ENCODE results near the gene SDR9C7.
"Not testable (repeated sequence)": the region's sequence is repeated elsewhere in the genome, so short reads cannot be mapped to it uniquely, and the experiment has no call there.

The SDR9C7 gene

GRCh38 chr12:56965997-56966642 is 31.9 kb upstream of the SDR9C7 start:
- not testable (repeated sequence) for H3K4me1 ChIP-seq (ENCODE audit: insufficient read depth, low read length); H3K27ac ChIP-seq (ENCODE audit: low read depth, low read length); H3K27me3 ChIP-seq (ENCODE audit: insufficient read depth, low read length); H3K4me3 ChIP-seq (ENCODE audit: low read length); H3K9ac ChIP-seq (ENCODE audit: low read depth, low read length); H3K9me3 ChIP-seq (ENCODE audit: insufficient read depth, low read depth, low read length); H3K36me3 ChIP-seq (ENCODE audit: insufficient read depth, low read length)
- WGBS = 81% methylated on average over 15 of the region's 15 CpGs

DNA sequence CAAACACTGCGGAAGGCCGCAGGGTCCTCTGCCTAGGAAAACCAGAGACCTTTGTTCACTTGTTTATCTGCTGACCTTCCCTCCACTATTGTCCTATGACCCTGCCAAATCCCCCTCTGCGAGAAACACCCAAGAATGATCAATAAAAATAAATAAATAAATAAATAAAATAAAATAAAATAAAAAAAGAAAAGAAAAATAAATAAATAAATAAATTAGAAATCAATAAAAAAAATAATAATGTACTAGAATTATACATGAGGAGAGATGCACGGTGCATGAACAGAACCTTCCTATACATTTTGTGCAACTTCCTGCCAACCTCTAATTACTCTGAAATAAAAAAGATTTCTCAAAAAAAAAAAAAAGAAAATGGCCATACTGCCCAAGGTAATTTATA is 30.9 kb upstream of the SDR9C7 start:
- WGBS = no CpG with 5 or more reads among the region's 4 CpGs
- not testable (repeated sequence) for H3K9ac ChIP-seq (ENCODE audit: low read depth, low read length); H3K4me3 ChIP-seq (ENCODE audit: low read length); H3K9me3 ChIP-seq (ENCODE audit: insufficient read depth, low read depth, low read length); H3K27ac ChIP-seq (ENCODE audit: low read depth, low read length); H3K36me3 ChIP-seq (ENCODE audit: insufficient read depth, low read length); H3K4me1 ChIP-seq (ENCODE audit: insufficient read depth, low read length); H3K27me3 ChIP-seq (ENCODE audit: insufficient read depth, low read length)

DNA sequence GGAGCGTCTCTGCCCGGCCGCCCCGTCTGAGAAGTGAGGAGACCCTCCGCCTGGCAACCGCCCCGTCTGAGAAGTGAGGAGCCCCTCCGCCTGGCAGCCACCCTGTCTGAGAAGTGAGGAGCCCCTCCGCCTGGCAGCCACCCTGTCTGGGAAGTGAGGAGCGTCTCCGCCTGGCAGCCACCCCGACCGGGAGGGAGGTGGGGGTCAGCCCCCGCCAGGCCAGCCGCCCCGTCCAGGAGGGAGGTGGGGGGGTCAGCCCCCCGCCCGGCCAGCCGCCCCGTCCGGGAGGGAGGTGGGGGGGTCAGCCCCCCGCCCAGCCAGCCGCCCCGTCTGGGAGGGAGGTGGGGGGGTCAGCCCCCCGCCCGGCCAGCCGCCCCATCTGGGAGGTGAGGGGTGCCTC is 29.3 kb upstream of the SDR9C7 start:
- not testable (repeated sequence) for H3K9ac ChIP-seq (ENCODE audit: low read depth, low read length); H3K36me3 ChIP-seq (ENCODE audit: insufficient read depth, low read length); H3K27ac ChIP-seq (ENCODE audit: low read depth, low read length); H3K4me1 ChIP-seq (ENCODE audit: insufficient read depth, low read length); H3K27me3 ChIP-seq (ENCODE audit: insufficient read depth, low read length); H3K4me3 ChIP-seq (ENCODE audit: low read length)
- H3K9me3 ChIP-seq (ENCODE audit: insufficient read depth, low read depth, low read length) = peaks cover 12% of the 10 kb centered on the region
- 98% methylated on average over 14 of the region's 27 CpGs for WGBS

DNA sequence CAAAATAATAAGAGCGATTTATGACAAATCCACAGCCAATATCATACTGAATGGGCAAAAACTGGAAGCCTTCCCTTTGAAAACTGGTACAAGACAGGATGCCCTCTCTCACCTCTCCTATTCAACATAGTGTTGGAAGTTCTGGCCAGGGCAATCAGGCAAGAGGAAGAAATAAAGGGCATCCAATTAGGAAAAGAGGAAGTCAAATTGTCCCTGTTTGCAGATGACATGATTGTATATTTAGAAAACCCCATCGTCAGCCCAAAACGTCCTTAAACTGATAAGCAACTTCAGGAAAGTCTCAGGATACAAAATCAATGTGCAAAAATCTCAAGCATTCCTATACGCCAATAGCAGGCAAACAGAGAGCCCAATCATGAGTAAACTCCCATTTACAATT is 28.0 kb upstream of the SDR9C7 start:
- H3K4me1 ChIP-seq (ENCODE audit: insufficient read depth, low read length); H3K9ac ChIP-seq (ENCODE audit: low read depth, low read length); H3K36me3 ChIP-seq (ENCODE audit: insufficient read depth, low read length): not testable (repeated sequence)

DNA sequence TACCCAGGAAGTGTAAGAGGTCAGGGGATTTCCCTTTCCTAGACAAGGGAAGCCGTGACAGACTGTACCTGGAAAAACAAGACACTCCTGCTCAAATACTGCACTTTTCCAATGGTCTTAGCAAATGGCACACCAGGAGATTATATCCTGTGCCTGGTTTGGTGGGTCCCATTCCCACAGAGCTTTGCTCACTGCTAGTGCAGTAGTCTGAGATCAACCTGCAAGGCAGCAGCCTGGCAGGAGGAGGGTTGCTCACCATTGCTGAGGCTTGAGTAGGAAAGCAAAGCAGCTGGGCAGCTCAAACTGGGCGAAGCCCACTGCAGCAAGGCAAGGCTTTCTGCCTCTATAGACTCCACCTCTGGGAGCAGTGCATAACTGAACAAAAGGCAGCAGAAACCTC is 24.2 kb upstream of the SDR9C7 start:
- Histone ChIP-seq H3K4me1 (ENCODE audit: insufficient read depth, low read length) (no peaks in the 10 kb centered on the region), H3K9ac (ENCODE audit: low read depth, low read length) (no peak overlapping the region), H3K27me3 (ENCODE audit: insufficient read depth, low read length) (no peaks in the 10 kb centered on the region), H3K27ac (ENCODE audit: low read depth, low read length) (no peak overlapping the region), H3K36me3 (ENCODE audit: insufficient read depth, low read length) (no peaks in the 10 kb centered on the region), H3K9me3 (ENCODE audit: insufficient read depth, low read depth, low read length) (peaks cover 21% of the 10 kb centered on the region; the same call in 1 of the 2 replicates), H3K4me3 (ENCODE audit: low read length) (no peak overlapping the region)
- 83% methylated on average over 2 of the region's 2 CpGs for WGBS

More for the DNA sequence above, 28.0 kb upstream of the SDR9C7 start:
- not testable (repeated sequence) for H3K27me3 ChIP-seq (ENCODE audit: insufficient read depth, low read length); H3K4me3 ChIP-seq (ENCODE audit: low read length); H3K27ac ChIP-seq (ENCODE audit: low read depth, low read length)
- WGBS = 82% methylated on average over 4 of the region's 4 CpGs
- peaks cover 25% of the 10 kb centered on the region for H3K9me3 ChIP-seq (ENCODE audit: insufficient read depth, low read depth, low read length)

GRCh38 chr12:56957229-56958052 is 23.2 kb upstream of the SDR9C7 start, which contains the start of gene RDH16:
TSS of gene RDH16 (minus strand) at chr12:56957608. CDS start at chr12:56957462, 146 bp downstream.
- Histone ChIP-seq H3K27ac (ENCODE audit: low read depth, low read length) (no peak within 1 kb of the TSS), H3K4me3 (ENCODE audit: low read length) (no peak within 1 kb of the TSS), H3K9me3 (ENCODE audit: insufficient read depth, low read depth, low read length) (peaks cover 18% of the 10 kb centered on the region; the same call in 1 of the 2 replicates), H3K9ac (ENCODE audit: low read depth, low read length) (no peak within 1 kb of the TSS), H3K4me1 (ENCODE audit: insufficient read depth, low read length) (no peaks in the 10 kb centered on the region), H3K27me3 (ENCODE audit: insufficient read depth, low read length) (no peaks in the 10 kb centered on the region), H3K36me3 (ENCODE audit: insufficient read depth, low read length) (no peaks in the 10 kb centered on the region)
- WGBS = 91% methylated on average over 10 of the region's 10 CpGs

- Histone ChIP-seq H3K27ac (ENCODE audit: low read depth, low read length) (no peak overlapping the region), H3K36me3 (ENCODE audit: insufficient read depth, low read length) (no peaks in the 10 kb centered on the region), H3K4me1 (ENCODE audit: insufficient read depth, low read length) (no peaks in the 10 kb centered on the region), H3K27me3 (ENCODE audit: insufficient read depth, low read length) (no peaks in the 10 kb centered on the region), H3K9ac (ENCODE audit: low read depth, low read length) (no peak overlapping the region), H3K9me3 (ENCODE audit: insufficient read depth, low read depth, low read length) (peaks cover 17% of the 10 kb centered on the region; the same call in 1 of the 2 replicates), H3K4me3 (ENCODE audit: low read length) (no peak overlapping the region)
- WGBS = 93% methylated on average over 1 of the region's 2 CpGs
These were observed 21.5 kb upstream of the SDR9C7 start for GRCh38 chr12:56955631-56956256.

- H3K36me3 ChIP-seq (ENCODE audit: insufficient read depth, low read length) = no peaks in the 10 kb centered on the region
- no peak overlapping the region for H3K27ac ChIP-seq (ENCODE audit: low read depth, low read length)
- H3K9me3 ChIP-seq (ENCODE audit: insufficient read depth, low read depth, low read length) = peaks cover 17% of the 10 kb centered on the region; the same call in 1 of the 2 replicates
- no peak overlapping the region for H3K9ac ChIP-seq (ENCODE audit: low read depth, low read length)
- WGBS = 84% methylated on average over 6 of the region's 6 CpGs
- H3K27me3 ChIP-seq (ENCODE audit: insufficient read depth, low read length) = no peaks in the 10 kb centered on the region
- H3K4me1 ChIP-seq (ENCODE audit: insufficient read depth, low read length) = no peaks in the 10 kb centered on the region
- H3K4me3 ChIP-seq (ENCODE audit: low read length) = no peak overlapping the region
These were observed 20.7 kb upstream of the SDR9C7 start for GRCh38 chr12:56954958-56955355.

GRCh38 chr12:56954057-56954957 is 20.1 kb upstream of the SDR9C7 start:
- H3K4me3 ChIP-seq (ENCODE audit: low read length) = no peak overlapping the region

DNA sequence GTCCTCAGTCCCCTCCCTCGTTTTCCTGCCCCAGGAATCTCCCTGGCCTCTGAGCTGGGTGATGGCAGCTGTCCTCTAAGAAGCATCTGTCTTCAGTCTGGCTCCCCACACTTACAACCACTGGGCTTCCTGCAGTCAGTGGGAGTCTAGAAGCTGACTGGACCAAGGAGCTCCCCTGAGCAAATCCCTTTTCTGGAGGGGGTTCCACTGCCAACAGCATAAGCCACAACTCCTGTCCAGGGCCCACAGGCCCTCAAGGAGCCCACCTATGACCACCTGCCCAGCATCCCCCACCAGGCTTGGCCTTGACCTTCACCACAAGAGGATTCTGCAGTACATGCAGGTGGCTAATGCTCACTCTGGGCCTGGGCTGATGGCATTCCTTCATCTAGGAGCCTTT is 19.1 kb upstream of the SDR9C7 start:
- no peaks in the 10 kb centered on the region for H3K27me3 ChIP-seq (ENCODE audit: insufficient read depth, low read length)
- no peaks in the 10 kb centered on the region for H3K36me3 ChIP-seq (ENCODE audit: insufficient read depth, low read length)
- peaks cover 12% of the 10 kb centered on the region; the same call in 1 of the 2 replicates for H3K9me3 ChIP-seq (ENCODE audit: insufficient read depth, low read depth, low read length)
- H3K4me3 ChIP-seq (ENCODE audit: low read length) = no peak overlapping the region
- H3K4me1 ChIP-seq (ENCODE audit: insufficient read depth, low read length) = no peaks in the 10 kb centered on the region
- no peak overlapping the region for H3K9ac ChIP-seq (ENCODE audit: low read depth, low read length)
- no peak overlapping the region for H3K27ac ChIP-seq (ENCODE audit: low read depth, low read length)
- 49% methylated on average over 1 of the region's 1 CpG for WGBS

More at GRCh38 chr12:56954057-56954957, 20.1 kb upstream of the SDR9C7 start:
- Histone ChIP-seq H3K27me3 (ENCODE audit: insufficient read depth, low read length) (no peaks in the 10 kb centered on the region), H3K36me3 (ENCODE audit: insufficient read depth, low read length) (no peaks in the 10 kb centered on the region), H3K9me3 (ENCODE audit: insufficient read depth, low read depth, low read length) (peaks cover 17% of the 10 kb centered on the region; the same call in 1 of the 2 replicates), H3K4me1 (ENCODE audit: insufficient read depth, low read length) (no peaks in the 10 kb centered on the region), H3K27ac (ENCODE audit: low read depth, low read length) (no peak overlapping the region), H3K9ac (ENCODE audit: low read depth, low read length) (no peak overlapping the region)
- WGBS = 91% methylated on average over 6 of the region's 6 CpGs
